HuH-7 (cell line): ENCODE measurements around the gene ANGEL2.
"Not testable (repeated sequence)": the region's sequence is repeated elsewhere in the genome, so short reads cannot be mapped to it uniquely, and the experiment has no call there.

ENCODE experiments used
- DNase-seq: peaks from one replicate; pipeline ENCODE4 v3.0.0; 2011; ENCODE audit warnings: low spot score

The ANGEL2 gene

GRCh38 chr1:212975111-212975918 lies 40.4 kb downstream of the ANGEL2 start:
- no peak for DNase-seq

GRCh38 chr1:212974711-212975110 lies 41.0 kb downstream of the ANGEL2 start:
- DNase-seq: no peak

- DNase-seq: no peak
Measured at GRCh38 chr1:212973899-212974298, 41.8 kb downstream of the ANGEL2 start.

- no peak for DNase-seq
Measured at GRCh38 chr1:212973426-212973825, 42.2 kb downstream of the ANGEL2 start.

DNA sequence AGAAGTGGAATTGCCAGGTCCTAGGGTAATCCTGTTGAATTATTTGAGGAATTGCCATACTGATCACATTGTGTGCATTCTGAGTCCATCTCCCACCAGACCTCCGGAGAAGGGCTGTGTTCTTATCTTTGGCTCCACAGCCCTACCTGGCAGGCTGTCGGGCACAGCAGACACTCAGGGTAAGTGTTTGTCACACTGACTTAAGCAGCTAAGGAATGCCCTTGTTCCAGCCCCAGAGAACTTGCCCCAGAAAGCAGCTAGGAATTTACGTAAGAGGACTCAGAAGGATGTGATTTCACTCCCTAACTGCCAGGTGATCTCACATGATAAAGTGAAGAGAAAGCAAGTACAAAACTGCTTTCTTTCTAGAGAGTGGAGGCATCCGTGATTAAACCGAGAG lies 44.4 kb downstream of the ANGEL2 start:
- no peak for DNase-seq

- DNase-seq: no peak
Measured at GRCh38 chr1:212970085-212970484, 45.6 kb downstream of the ANGEL2 start.

GRCh38 chr1:212968368-212968863 lies 47.3 kb downstream of the ANGEL2 start:
- no peak for DNase-seq

DNA sequence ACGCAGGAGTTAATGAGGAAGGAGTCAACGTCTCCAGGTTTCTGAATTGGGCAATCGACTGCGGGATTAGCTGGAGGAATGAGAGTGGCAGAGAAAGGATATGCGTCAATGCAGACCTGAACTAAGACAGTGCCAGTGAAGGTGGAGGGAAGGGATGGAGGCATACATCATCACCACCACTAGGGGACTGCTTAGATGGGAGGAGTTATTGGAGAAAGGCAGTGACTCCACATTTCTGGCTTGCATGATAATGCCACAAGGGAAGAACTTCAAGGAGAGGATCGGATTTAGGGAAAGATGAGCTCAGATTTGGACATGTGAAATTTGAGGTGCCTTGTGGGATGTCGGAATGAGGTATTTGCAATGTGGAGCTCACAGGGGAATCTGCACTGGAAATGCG lies 47.9 kb downstream of the ANGEL2 start:
- DNase-seq: peak; percentile 63

DNA sequence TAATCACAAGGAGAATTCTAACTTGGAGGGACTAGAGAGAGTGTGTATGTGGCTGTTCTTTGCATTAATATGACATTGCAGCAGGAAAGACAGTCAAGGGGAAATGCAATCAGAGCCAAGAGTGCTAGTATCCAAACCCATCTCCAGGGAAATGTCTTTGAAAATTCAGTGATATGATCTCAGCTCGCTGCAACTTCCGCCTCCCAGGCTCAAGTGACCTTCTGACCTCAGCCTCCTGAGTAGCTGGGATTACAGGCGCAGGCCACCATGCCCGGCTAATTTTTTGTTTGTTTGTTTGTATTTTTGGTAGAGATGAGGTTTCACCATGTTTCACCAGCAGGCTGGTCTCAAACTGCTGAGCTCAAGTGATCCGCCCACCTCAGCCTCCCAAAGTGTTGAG lies 49.1 kb downstream of the ANGEL2 start:
- no peak for DNase-seq

DNA sequence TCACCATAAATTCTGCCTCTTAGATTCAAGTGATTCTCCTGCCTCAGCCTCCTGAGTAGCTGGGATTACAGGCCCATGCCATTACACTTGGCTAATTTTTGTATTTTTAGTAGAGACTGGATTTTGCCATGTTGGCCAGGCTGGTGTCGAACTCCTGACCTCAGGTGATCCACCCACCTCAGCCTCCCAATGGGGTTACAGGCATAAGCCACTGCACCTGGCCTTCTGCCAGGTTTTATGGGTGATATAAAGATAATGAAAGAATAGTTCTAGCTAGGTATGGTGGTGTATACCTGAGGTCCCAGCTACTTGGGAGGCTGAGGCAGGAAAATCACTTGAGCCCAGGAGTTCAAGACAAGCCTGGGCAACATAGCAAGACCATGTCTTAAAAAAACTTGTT lies 50.7 kb downstream of the ANGEL2 start:
- DNase-seq: not testable (repeated sequence)

GRCh38 chr1:212964102-212964501 lies 51.6 kb downstream of the ANGEL2 start:
- no peak for DNase-seq

GRCh38 chr1:212962509-212962908 lies 53.2 kb downstream of the ANGEL2 start:
- DNase-seq: no peak

- DNase-seq: no peak
Measured at GRCh38 chr1:212960932-212961331, 54.7 kb downstream of the ANGEL2 start.

GRCh38 chr1:212959266-212960220 lies 56.1 kb downstream of the ANGEL2 start:
- no peak for DNase-seq

- DNase-seq: no peak
Measured at GRCh38 chr1:212958175-212958574, 57.5 kb downstream of the ANGEL2 start.

DNA sequence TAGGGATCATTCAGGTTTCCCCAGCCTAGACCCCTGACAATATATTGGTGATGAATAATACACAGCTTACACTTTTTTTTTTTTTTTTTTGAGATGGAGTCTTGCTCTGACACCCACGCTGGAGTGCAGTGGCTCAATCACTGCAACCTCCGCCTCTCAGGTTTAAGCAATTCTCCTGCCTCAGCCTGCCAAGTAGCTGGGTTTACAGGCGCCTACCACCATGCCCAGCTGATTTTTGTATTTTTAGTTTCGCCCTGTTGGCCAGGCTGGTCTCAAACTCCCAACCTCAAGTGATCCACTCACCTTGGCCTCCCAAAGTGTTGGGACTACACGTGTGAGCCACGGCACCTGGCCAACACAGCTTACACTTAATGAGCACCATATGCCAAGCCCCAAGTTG lies 58.1 kb downstream of the ANGEL2 start:
- no peak for DNase-seq

DNA sequence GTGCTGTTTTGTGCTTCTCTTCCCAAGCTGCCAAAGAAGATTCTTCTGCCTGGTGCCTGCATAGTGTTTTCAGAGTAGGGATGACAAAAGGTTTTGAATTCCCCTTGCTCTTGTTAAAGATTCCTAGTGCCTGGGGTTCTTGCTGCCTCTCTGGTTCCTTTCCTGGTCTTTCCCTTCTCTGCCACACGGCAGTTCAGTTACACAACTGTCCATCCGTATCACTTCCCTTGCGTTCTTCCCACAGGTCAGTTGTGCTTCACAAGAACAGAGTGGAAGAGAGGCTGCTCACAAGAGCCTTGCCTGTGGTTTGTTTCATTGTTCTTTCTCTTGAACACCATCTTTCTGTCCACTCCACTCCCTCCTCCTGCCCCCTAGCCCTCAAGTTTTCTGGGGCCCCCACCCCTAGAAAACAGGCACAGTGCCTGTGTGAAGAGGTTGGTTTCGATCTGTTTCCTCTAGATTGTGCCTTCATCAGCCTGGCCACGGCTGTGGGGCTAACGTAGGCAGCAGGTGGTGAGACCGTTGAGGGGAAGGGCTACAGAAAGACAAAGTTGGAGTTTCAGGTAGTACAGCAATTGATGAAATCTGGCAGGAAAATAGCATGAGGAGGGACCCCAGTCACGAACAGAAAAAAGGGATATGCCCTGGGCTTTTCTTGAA lies 59.6 kb downstream of the ANGEL2 start:
- no peak for DNase-seq

GRCh38 chr1:212955098-212955497 lies 60.6 kb downstream of the ANGEL2 start:
- DNase-seq: no peak

- no peak for DNase-seq
Measured at GRCh38 chr1:212954514-212954913, 61.2 kb downstream of the ANGEL2 start.

DNA sequence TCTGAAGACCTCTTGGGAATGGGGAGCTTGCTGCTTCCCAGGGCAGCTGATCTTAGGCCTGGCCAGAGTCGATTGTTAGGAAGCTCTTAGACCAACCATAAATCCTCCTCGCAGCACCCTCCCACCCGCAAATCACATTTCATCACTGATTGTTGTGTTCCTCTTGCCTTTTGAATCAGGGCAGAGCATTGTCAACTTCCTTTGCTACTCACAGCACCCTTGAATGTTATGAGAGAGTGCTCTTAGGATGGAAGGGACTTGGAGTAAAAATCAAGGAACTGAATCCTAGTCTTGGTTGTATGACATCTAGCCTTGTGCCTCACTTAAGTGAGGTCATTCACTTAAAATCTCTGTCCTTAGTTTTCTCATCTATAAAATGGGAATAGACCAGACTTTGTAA lies 62.3 kb downstream of the ANGEL2 start:
- no peak for DNase-seq

GRCh38 chr1:212952641-212952976 lies 63.1 kb downstream of the ANGEL2 start:
- DNase-seq: no peak

DNA sequence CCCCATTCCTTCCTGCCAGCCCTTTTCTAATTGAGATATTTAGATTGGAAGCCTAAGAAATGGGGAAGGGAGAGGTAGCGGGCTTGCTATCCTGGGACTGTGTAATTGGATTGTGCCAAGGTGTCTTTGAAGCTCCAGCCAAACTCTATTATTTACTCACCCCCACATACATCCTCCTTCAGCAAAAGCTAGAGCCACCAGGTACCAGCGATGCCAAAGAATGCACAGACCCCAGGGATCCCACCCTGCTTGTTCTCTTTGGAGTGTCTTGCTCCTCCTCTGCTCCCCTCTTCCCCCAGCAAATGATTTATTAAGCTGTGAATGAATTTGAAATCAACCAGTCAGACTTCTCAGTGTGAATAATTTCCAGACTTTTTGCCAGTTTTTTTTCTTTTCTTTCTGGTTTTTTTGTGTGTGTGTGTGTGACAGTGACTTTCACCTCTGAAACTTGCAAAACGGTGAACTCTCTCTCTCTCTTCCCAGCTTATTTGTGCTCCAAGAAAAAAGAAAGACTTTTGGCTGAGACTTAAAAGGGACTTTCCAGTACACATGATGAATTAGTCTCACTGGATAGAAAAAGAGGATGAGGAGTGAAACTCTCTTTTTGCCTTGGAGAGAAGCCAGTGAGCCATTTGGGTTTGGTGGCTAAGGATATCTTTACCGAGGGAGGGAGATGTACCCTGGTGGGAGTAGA lies 63.6 kb downstream of the ANGEL2 start:
- no peak for DNase-seq
